ENCODE results near the gene PKDCC.
"Not testable (repeated sequence)": the region's sequence is repeated elsewhere in the genome, so short reads cannot be mapped to it uniquely, and the experiment has no call there.

The PKDCC gene

GRCh38 chr2:42032224-42032620, 15.6 kb upstream of the PKDCC start:
- DNase-seq (ENCODE audit: extremely low spot score), result no peak
- ChIA-PET CTCF (interaction anchor here (0.7 to 0.9 kb wide), 2 partner anchors 8 to 31 kb away, joined by 3 to 4 read pairs; no protein-coding TSS in a partner anchor), POLR2A (interaction anchor here (1.2 kb wide), 1 partner anchor 14 kb away, joined by 4 read pairs; no protein-coding TSS in a partner anchor)
- TF ChIP-seq FOXA1 (IDR thresholded peaks at IDR 0.05), result no peak
- TF ChIP-seq BHLHE40 (IDR thresholded peaks at IDR 0.05; ENCODE audit: borderline replicate concordance), result no peak
- TF ChIP-seq NFRKB (IDR thresholded peaks at IDR 0.05), result no peak
- no peak for TF ChIP-seq FOXK2 (IDR thresholded peaks at IDR 0.05)
- no peak for TF ChIP-seq ZNF384 (IDR thresholded peaks at IDR 0.05)
- no peak for TF ChIP-seq FOXM1 (IDR thresholded peaks at IDR 0.05; ENCODE audit: borderline replicate concordance)
- TF ChIP-seq LEF1 (IDR thresholded peaks at IDR 0.05; ENCODE audit: borderline replicate concordance), result no peak
- TF ChIP-seq SP1 (IDR thresholded peaks at IDR 0.05), result no peak
- TF ChIP-seq CTBP1 (IDR thresholded peaks at IDR 0.05; ENCODE audit: borderline replicate concordance), result no peak
- TF ChIP-seq ELF4 (IDR thresholded peaks at IDR 0.05), result no peak
- TF ChIP-seq SUZ12 (IDR thresholded peaks at IDR 0.05), result no peak

GRCh38 chr2:42032745-42033144, 15.1 kb upstream of the PKDCC start:
- DNase-seq (ENCODE audit: extremely low spot score), result no peak
- POLR2A ChIA-PET, result interaction anchor here (1.2 kb wide), 1 partner anchor 14 kb away, joined by 4 read pairs; no protein-coding TSS in a partner anchor
- TF ChIP-seq BHLHE40 (IDR thresholded peaks at IDR 0.05; ENCODE audit: borderline replicate concordance), result no peak
- no peak for TF ChIP-seq HDGF (IDR thresholded peaks at IDR 0.05; ENCODE audit: borderline replicate concordance)
- no peak for TF ChIP-seq SP1 (IDR thresholded peaks at IDR 0.05)
- no peak for TF ChIP-seq L3MBTL2 (conservative IDR thresholded peaks at IDR 0.05)
- TF ChIP-seq CTBP1 (IDR thresholded peaks at IDR 0.05; ENCODE audit: borderline replicate concordance), result no peak
- no peak for TF ChIP-seq FOXM1 (IDR thresholded peaks at IDR 0.05; ENCODE audit: borderline replicate concordance)
- CTCF ChIA-PET, result interaction anchor here (0.7 kb wide), 1 partner anchor 30 kb away, joined by 3 read pairs; no protein-coding TSS in a partner anchor

GRCh38 chr2:42034096-42034495, 13.7 kb upstream of the PKDCC start:
- CTCF ChIA-PET; POLR2A ChIA-PET; DNase-seq (ENCODE audit: extremely low spot score): not testable (repeated sequence)

GRCh38 chr2:42035241-42035640, 12.6 kb upstream of the PKDCC start:
- ChIA-PET POLR2A (interaction anchor here (2.5 kb wide), 1 partner anchor 12 kb away, joined by 12 read pairs; the partner anchor contains the start of gene PKDCC), CTCF (interaction anchor here (1.3 kb wide), 1 partner anchor 10 kb away, joined by 5 read pairs; no protein-coding TSS in a partner anchor)
- TF ChIP-seq LEF1 (IDR thresholded peaks at IDR 0.05; ENCODE audit: borderline replicate concordance) (no peak), HDGF (IDR thresholded peaks at IDR 0.05; ENCODE audit: borderline replicate concordance) (no peak), PKNOX1 (IDR thresholded peaks at IDR 0.05) (no peak), L3MBTL2 (conservative IDR thresholded peaks at IDR 0.05) (no peak), FOXA1 (IDR thresholded peaks at IDR 0.05) (no peak), ARNT (IDR thresholded peaks at IDR 0.05) (no peak), CTBP1 (IDR thresholded peaks at IDR 0.05; ENCODE audit: borderline replicate concordance) (no peak), ZNF384 (IDR thresholded peaks at IDR 0.05) (no peak), BHLHE40 (IDR thresholded peaks at IDR 0.05; ENCODE audit: borderline replicate concordance) (no peak), SP1 (IDR thresholded peaks at IDR 0.05) (no peak)
- DNase-seq (ENCODE audit: extremely low spot score), result no peak

GRCh38 chr2:42036413-42036812, 11.4 kb upstream of the PKDCC start:
- TF ChIP-seq CTBP1 (IDR thresholded peaks at IDR 0.05; ENCODE audit: borderline replicate concordance) (no peak), ZNF384 (IDR thresholded peaks at IDR 0.05) (no peak), SUZ12 (IDR thresholded peaks at IDR 0.05) (no peak), PKNOX1 (IDR thresholded peaks at IDR 0.05) (no peak), FOXM1 (IDR thresholded peaks at IDR 0.05; ENCODE audit: borderline replicate concordance) (no peak), NFRKB (IDR thresholded peaks at IDR 0.05) (no peak), ARNT (IDR thresholded peaks at IDR 0.05) (no peak), SP1 (IDR thresholded peaks at IDR 0.05) (no peak)
- CTCF ChIA-PET, result no interaction called here
- POLR2A ChIA-PET, result interaction anchor here (2.5 kb wide), 1 partner anchor 11 kb away, joined by 12 read pairs; the partner anchor contains the start of gene PKDCC
- DNase-seq (ENCODE audit: extremely low spot score), result no peak

- ChIA-PET CTCF (no interaction called here), POLR2A (interaction anchor here (2.5 kb wide), 1 partner anchor 10 kb away, joined by 12 read pairs; the partner anchor contains the start of gene PKDCC)
- TF ChIP-seq SUZ12 (IDR thresholded peaks at IDR 0.05) (no peak), FOXA1 (IDR thresholded peaks at IDR 0.05) (no peak), ARNT (IDR thresholded peaks at IDR 0.05) (no peak), TARDBP (IDR thresholded peaks at IDR 0.05) (no peak), ELF4 (IDR thresholded peaks at IDR 0.05) (no peak)
- DNase-seq (ENCODE audit: extremely low spot score), result no peak
Measured at GRCh38 chr2:42036940-42037339, 10.9 kb upstream of the PKDCC start.

- ChIA-PET POLR2A (no interaction called here), CTCF (interaction anchor here (0.6 to 1.6 kb wide), 8 partner anchors 9 to 174 kb away, joined by 3 to 7 read pairs (median 4); no protein-coding TSS in a partner anchor)
- DNase-seq (ENCODE audit: extremely low spot score), result no peak
- TF ChIP-seq TARDBP (IDR thresholded peaks at IDR 0.05), result no peak
- TF ChIP-seq BHLHE40 (IDR thresholded peaks at IDR 0.05; ENCODE audit: borderline replicate concordance), result no peak
- no peak for TF ChIP-seq SUZ12 (IDR thresholded peaks at IDR 0.05)
Measured at GRCh38 chr2:42040643-42041278, 7.1 kb upstream of the PKDCC start.

All from HEK293T (cell line).